DND-41 (cell line): ENCODE results near the gene TYRP1.

Source experiments
- ATAC-seq: fragments of 200-7000 bp; cut with Tn5 transposase; 3 replicates; pipeline ENCODE4 v1.9.1; 2021; ENCODE audit warnings: low read depth; ENCODE audit not compliant: insufficient read depth
- DNase-seq: peaks from one replicate; pipeline ENCODE4 v3.0.0-alpha.2; 2020
- H2AFZ ChIP-seq: 2 replicates; pipeline ENCODE4 v1.6.0; 2012; ENCODE audit warnings: low read depth, low read length
- H3K27ac ChIP-seq: 2 replicates; pipeline ENCODE4 v1.5.1; 2012; ENCODE audit warnings: low read length, inconsistent platforms
- H3K27me3 ChIP-seq: fragments of 200-600 bp; sonication (generic); 2 replicates; pipeline ENCODE4 v1.6.0; 2012; ENCODE audit warnings: low read length, mild to moderate bottlenecking, inconsistent platforms; ENCODE audit not compliant: insufficient read depth, poor library complexity
- H3K36me3 ChIP-seq: 2 replicates; pipeline ENCODE4 v1.5.1; 2012; ENCODE audit warnings: low read length, inconsistent platforms; ENCODE audit not compliant: insufficient read depth
- H3K4me1 ChIP-seq: 2 replicates; pipeline ENCODE4 v1.5.1; 2012; ENCODE audit warnings: mild to moderate bottlenecking, low read length; ENCODE audit not compliant: insufficient read depth
- H3K4me2 ChIP-seq: 2 replicates; pipeline ENCODE4 v1.6.0; 2012; ENCODE audit warnings: mild to moderate bottlenecking, moderate library complexity, low read length, inconsistent platforms; ENCODE audit not compliant: insufficient read depth
- H3K4me3 ChIP-seq, 2 experiments: fragments of 200-600 bp in 1 of 2; shearing (Covaris generic) in 1 of 2; 2 replicates each; pipeline ENCODE4 v1.5.1; 2012 to 2016; ENCODE audit warnings: inconsistent platforms in 2 of 2, low read length in 2 of 2, mild to moderate bottlenecking in 2 of 2, low read depth in 1 of 2, moderate library complexity in 1 of 2
- H3K79me2 ChIP-seq: 2 replicates; pipeline ENCODE4 v1.6.0; 2012; ENCODE audit warnings: low read length, inconsistent platforms; ENCODE audit not compliant: insufficient read depth
- H3K9ac ChIP-seq: 2 replicates; pipeline ENCODE4 v1.6.0; 2012; ENCODE audit warnings: low read depth, mild to moderate bottlenecking, inconsistent platforms, low read length, moderate library complexity
- H3K9me3 ChIP-seq: 2 replicates; pipeline ENCODE4 v1.5.1; 2012; ENCODE audit warnings: low read length, moderate library complexity, mild to moderate bottlenecking, inconsistent platforms; ENCODE audit not compliant: insufficient read depth, severe bottlenecking
- H4K20me1 ChIP-seq: 2 replicates; pipeline ENCODE4 v1.6.0; 2012; ENCODE audit warnings: low read length; ENCODE audit not compliant: insufficient read depth
- CTCF ChIP-seq: IDR thresholded peaks from 2 replicates; pipeline ENCODE4 v1.5.1; 2012; ENCODE audit warnings: borderline replicate concordance, low read length, moderate library complexity, mild to moderate bottlenecking; ENCODE audit not compliant: poor library complexity, severe bottlenecking; ENCODE audit errors: extremely low read depth
- EZH2 ChIP-seq: IDR thresholded peaks from 3 replicates; pipeline ENCODE4 v1.6.1; 2012; ENCODE audit warnings: borderline replicate concordance, low read depth, mild to moderate bottlenecking, moderate library complexity, low read length, inconsistent platforms; ENCODE audit not compliant: severe bottlenecking

Gene TYRP1

DNA sequence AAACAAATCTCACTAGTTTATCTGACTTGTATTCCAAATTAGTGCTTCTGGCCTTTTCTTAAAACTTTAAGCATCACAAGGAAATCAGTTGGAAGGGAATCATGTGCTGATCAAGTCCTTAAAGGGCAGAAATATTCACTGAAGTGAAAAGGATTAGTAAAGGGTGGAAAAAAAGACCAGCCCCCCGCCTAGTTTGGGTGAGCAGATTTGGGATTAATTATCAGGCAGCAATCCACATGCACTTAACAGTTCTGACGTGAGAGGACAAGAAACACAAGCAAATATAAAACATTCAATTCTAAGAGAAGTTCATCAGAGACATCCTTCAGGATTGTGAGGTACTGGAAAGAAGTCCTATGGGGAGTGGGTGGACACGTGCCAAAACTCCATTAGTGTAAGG, at the start of gene TYRP1:
TYRP1 (plus strand) TSS at position 245 of the 400 bp plus-strand sequence. CDS start 612 bp downstream, outside the sequence.
- H3K4me3 ChIP-seq: no peak within 1 kb of the TSS
- no peaks in the 10 kb centered on the region for H4K20me1 ChIP-seq
- no peak for TF ChIP-seq CTCF
- no peak for TF ChIP-seq EZH2
- no peaks in the 10 kb centered on the region for H3K79me2 ChIP-seq
- no peak within 1 kb of the TSS for H3K4me2 ChIP-seq
- no peak for DNase-seq
- no peaks in the 10 kb centered on the region for H3K9me3 ChIP-seq
- no peak within 1 kb of the TSS for H3K27ac ChIP-seq
- no peaks in the 10 kb centered on the region for H3K27me3 ChIP-seq
- no peak for ATAC-seq
- no peak within 1 kb of the TSS for H2AFZ ChIP-seq
- no peaks in the 10 kb centered on the region for H3K4me1 ChIP-seq
- H3K36me3 ChIP-seq: no peaks in the 10 kb centered on the region
- no peak within 1 kb of the TSS for H3K9ac ChIP-seq

DNA sequence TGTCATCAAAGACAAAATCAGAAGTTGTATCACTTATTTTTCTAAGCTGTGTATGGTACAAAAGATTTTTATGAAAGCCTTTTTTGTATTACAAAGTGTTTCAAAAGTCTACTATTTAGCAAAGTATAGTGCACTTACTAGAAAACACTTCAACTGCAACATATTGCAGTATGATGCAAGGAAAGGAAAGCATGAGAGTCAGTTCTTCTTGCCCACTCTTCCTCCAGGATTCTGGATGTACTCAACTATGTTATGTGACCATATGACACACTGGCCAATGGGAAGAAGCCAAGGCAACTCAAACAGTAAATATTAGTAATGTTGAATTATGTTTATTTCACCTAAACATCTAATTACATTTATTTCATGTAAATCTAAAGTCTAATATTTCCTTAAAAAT, 49.5 kb upstream of the TYRP1 start:
- TF ChIP-seq CTCF (no peak), EZH2 (no peak)
- ATAC-seq: no peak
- Histone ChIP-seq H3K27me3 (no peaks in the 10 kb centered on the region), H3K4me3 (no peak overlapping the region), H3K27ac (no peak overlapping the region), H4K20me1 (no peaks in the 10 kb centered on the region), H3K4me2 (no peak overlapping the region), H3K4me1 (no peaks in the 10 kb centered on the region), H3K9me3 (no peaks in the 10 kb centered on the region), H3K36me3 (no peaks in the 10 kb centered on the region), H2AFZ (no peak overlapping the region), H3K79me2 (no peaks in the 10 kb centered on the region), H3K9ac (no peak overlapping the region)
- DNase-seq: no peak

DNA sequence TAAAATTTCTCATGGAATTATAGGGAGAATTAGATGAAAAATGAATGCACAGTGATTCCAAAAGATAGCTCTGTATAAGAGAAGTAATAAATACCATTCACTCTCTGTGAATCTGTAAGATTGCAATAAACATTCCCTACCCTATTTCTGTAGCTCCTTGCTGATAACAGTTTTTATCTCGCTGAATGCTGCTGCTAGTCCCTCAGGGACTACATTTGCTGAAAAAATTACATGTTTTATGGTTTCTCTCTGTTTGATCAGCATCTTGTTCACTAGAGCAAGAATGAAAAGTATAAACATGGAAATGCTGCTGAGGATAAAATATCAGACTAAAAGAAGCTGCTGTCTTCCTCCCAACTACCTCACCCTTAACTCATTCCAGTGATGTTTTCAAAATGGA, 44.3 kb upstream of the TYRP1 start:
- TF ChIP-seq EZH2 (no peak), CTCF (no peak)
- H3K27me3 ChIP-seq: no peaks in the 10 kb centered on the region
- no peak overlapping the region for H3K9ac ChIP-seq
- no peak for ATAC-seq
- H3K27ac ChIP-seq: no peak overlapping the region
- no peaks in the 10 kb centered on the region for H3K4me1 ChIP-seq
- no peaks in the 10 kb centered on the region for H4K20me1 ChIP-seq
- no peaks in the 10 kb centered on the region for H3K36me3 ChIP-seq
- DNase-seq: no peak
- no peak overlapping the region for H3K4me2 ChIP-seq
- no peaks in the 10 kb centered on the region for H3K9me3 ChIP-seq
- no peak overlapping the region for H2AFZ ChIP-seq
- no peak overlapping the region for H3K4me3 ChIP-seq
- no peaks in the 10 kb centered on the region for H3K79me2 ChIP-seq

- Histone ChIP-seq H3K9ac (no peak overlapping the region), H3K4me2 (no peak overlapping the region)
- TF ChIP-seq CTCF: no peak
- no peak for TF ChIP-seq EZH2
These were observed 42.1 kb upstream of the TYRP1 start for GRCh38 chr9:12651125-12651524.

More at GRCh38 chr9:12651125-12651524, 42.1 kb upstream of the TYRP1 start:
- H3K36me3 ChIP-seq: no peaks in the 10 kb centered on the region
- ATAC-seq: no peak
- H3K4me1 ChIP-seq: no peaks in the 10 kb centered on the region
- H4K20me1 ChIP-seq: no peaks in the 10 kb centered on the region
- H3K9me3 ChIP-seq: no peaks in the 10 kb centered on the region
- H2AFZ ChIP-seq: no peak overlapping the region
- DNase-seq: no peak
- no peak overlapping the region for H3K27ac ChIP-seq
- no peaks in the 10 kb centered on the region for H3K27me3 ChIP-seq
- no peak overlapping the region for H3K4me3 ChIP-seq
- no peaks in the 10 kb centered on the region for H3K79me2 ChIP-seq
